Stimulated activated CD8-positive, alpha-beta memory T cell treated with anti-CD3 and anti-CD28 coated beads, Interleukin-2, amount 100 ng/mL, for 48 hours (primary cell): ENCODE data around the gene FMN2.

Experiments used
- DNase-seq, 2 donors: peaks; one replicate each; pipeline ENCODE4 v3.0.0-alpha.2; 2020; ENCODE audit warnings: low read depth in 2 of 2

Gene FMN2

GRCh38 chr1:240198376-240198775, 106.7 kb downstream of the FMN2 start:
- DNase-seq, result no peak

GRCh38 chr1:240199758-240200645, 108.3 kb downstream of the FMN2 start:
- DNase-seq, result no peak

DNA sequence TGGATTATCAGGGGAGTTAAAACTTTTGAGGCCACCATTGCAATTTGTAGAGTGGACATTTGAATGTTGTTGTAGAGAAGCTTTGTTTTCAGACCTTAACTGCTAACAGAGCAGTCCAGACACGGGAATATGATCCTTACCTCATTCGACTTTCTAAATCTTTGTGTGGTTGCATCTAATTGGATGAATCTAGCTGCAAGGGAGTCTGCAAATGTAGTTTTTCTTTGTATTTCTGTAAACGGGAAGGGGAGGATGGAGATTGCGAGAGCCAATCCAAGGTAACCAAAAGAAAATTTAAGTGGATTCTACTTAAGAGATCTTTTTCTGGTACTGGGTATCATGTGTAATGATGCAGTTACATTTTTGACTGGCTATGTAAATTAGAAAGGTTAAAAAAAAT, 110.2 kb downstream of the FMN2 start:
- DNase-seq, result no peak

DNA sequence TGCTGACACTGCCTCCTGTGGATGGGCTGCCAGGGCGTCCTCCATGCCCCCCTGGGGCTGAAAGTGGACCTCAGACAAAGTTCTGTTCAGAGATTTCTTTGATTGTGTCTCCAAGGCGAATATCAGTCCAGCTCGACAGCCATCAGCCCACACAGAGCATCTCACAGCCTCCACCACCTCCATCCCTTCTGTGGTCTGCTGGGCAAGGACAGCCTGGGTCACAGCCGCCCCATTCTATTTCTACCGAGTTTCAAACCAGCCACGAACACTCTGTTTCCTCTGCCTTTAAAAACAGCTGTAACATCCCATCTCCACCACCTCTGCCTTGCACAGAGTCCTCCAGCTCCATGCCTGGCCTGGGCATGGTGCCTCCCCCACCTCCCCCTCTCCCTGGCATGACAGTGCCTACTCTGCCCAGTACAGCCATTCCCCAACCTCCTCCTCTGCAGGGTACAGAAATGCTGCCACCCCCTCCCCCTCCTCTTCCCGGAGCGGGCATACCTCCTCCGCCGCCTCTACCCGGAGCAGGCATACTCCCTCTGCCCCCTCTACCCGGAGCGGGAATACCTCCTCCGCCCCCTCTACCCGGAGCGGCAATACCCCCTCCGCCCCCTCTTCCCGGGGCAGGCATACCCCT, 115.5 kb downstream of the FMN2 start:
- no peak for DNase-seq

DNA sequence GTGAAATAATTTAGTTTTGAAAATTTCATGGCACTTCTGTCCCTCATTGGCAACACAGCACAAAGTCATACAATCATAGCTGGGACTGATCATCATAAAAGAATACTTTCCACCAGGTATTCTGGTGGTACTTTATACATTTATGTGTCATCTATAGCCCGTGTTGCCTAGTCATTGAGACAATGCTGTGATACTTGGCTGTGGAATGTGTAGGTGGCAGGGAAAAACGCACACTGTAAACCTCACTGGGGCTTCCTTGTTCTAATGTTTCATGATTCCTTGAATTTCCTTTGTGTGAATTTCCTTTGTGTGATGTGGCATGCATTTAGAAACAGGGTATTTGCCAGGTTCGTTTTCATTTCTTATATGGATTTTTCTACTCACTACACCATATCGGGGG, 118.3 kb downstream of the FMN2 start:
- DNase-seq, result no peak

GRCh38 chr1:240212556-240212955, 120.9 kb downstream of the FMN2 start:
- DNase-seq, result no peak

DNA sequence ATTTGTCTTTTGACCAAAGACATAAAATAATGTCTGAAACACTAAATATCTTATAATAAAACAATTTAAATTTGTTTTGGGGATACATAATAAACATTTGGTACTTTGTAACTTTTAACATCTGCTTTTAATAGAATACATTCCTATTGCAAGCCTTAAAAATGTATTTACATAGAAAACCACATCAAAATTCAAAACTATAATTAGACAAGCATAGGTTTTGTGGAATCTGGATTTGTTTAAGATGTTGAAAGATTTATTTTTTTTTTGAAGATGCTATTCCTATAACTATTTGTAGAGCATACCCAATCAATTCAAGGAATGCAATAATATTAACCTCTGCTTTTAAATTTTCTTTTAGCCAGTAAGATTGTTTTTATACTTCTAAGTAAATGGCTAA, 125.7 kb downstream of the FMN2 start:
- DNase-seq, result no peak

DNA sequence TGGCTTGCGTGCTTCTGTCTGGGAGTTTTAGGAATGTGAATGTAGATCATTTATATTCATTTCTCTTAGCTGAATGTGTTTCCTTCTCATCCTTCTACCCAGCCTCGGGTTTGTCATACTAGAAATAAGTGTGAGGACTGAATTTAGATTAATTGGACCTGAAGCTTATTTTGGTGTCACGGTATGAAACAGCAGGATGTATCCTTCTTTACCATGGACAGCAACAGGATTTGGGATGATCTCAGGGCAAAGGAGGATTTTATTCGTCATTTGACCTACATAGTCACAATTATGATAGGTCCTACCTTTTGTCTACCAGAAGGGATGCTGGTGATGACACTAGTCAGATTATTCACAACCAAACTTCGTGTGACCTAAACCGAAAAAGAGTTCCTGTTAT, 127.4 kb downstream of the FMN2 start:
- DNase-seq, result no peak

DNA sequence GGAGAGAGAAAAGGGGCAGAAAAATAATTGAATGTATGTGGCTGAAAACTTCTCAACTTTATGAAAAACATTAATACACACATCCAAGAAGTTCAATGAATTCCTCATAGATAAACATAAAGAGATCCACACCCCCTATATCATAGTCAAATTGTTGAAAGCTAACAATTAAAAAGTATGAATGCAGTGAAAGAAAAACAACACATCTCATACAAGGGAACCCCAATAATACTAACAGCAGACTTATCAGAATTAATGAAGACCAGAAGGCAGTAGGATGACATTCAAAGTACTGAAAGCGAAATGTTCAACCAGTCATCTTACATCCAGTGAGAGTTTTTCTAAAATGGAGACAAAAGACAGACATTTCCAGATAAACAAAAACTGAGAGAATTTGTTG, 134.4 kb downstream of the FMN2 start:
- no peak for DNase-seq

- no peak for DNase-seq
Observed at GRCh38 chr1:240230816-240231215, 139.1 kb downstream of the FMN2 start.

DNA sequence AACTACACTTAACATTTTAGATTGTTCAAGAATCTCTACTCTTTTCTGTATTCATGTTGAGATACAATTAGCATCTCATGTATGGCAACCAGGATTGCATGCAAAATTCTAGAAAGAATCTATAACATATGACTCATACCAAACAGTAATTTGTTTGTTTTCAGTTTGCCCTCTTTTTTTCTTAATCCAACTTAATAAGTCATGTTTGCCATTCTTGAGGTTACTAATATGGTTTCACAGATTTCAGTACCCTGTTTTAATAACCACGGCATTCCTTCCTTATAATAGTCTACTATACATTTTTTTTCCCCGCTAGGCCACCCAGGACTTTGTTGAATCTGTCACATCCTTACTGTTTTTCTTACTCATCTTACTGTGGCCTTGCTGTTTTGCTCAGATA, 140.8 kb downstream of the FMN2 start:
- DNase-seq, result no peak

- DNase-seq, result no peak
Observed at GRCh38 chr1:240234485-240235210, 143.0 kb downstream of the FMN2 start.

- no peak for DNase-seq
Observed at GRCh38 chr1:240235521-240236288, 144.0 kb downstream of the FMN2 start.

- no peak for DNase-seq
Observed at GRCh38 chr1:240237305-240237721, 145.6 kb downstream of the FMN2 start.

GRCh38 chr1:240239309-240239708, 147.6 kb downstream of the FMN2 start:
- no peak for DNase-seq

- no peak for DNase-seq
Observed at GRCh38 chr1:240241278-240241677, 149.6 kb downstream of the FMN2 start.

- no peak for DNase-seq
Observed at GRCh38 chr1:240242601-240243144, 151.0 kb downstream of the FMN2 start.

- no peak for DNase-seq
Observed at GRCh38 chr1:240244968-240245628, 153.4 kb downstream of the FMN2 start.

DNA sequence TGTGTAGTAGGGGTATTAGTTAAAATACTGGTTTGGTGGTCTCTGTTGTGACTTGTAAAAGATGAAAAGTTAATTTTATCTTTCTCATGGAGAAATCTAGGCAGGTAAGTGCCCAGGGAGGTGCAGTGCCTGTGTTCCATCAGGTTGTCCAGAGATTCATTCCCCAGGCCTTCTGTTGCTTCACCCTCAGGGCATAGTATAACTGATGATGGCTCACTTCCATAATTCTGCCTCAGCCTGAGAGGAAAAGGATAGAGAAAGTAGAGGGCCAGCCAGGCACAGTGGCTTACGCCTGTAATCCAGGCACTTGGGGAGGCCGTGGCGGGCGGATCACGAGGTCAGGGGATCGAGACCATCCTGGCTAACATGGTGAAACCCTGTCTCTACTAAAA, 153.9 kb downstream of the FMN2 start:
- no peak for DNase-seq

DNA sequence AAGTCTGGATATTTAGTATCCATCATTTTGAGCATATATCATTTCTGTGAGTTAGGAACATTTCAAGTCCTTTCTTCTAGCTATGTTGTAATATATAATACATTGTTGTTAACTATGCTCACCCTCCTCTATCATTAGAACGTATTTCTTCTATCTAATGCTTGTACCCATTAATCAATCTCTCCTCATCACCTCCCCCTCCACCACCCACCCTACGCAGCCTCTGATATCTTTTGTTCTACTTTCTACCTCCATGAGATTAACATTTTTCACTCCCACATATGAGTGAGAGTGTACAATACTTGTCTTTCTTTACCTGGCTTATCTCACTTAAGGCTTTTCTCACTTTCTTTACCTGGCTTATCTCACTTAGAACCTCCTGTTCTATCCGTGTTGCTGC, 156.2 kb downstream of the FMN2 start:
- DNase-seq, result no peak

DNA sequence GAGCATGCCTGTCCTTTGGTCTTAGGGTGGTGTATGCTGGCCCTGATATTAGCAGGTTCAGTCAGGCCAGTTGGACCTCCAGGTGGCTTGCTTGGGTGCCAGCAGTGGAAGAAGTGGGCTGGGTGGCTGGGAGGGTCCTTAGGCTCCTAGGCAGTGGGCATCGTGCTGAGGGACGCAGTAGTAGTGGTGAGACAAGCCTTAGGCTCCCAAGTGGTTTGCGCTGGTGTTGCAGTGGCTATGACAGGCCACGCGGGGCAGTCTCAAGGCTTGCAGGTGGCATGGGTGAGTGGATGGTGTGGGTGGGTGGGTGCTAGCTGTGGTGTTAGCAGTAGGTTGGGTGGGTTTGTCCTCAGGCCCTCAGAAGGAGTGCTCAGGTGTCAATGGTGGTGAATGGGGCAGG, 162.3 kb downstream of the FMN2 start:
- no peak for DNase-seq
